Caki2 (cell line): Measurements from ENCODE around the gene NT5DC4. TPM values are rescaled to one million over a fixed set of nuclear protein-coding genes. Genes with fewer than 3 reads are reported as not detected.

Experiments used
- DNase-seq: peaks from one replicate; pipeline ENCODE4 v3.0.0-alpha.2; 2015; ENCODE audit warnings: low read depth
- in situ Hi-C: cut with HindIII; loops from 2 replicates; pipeline ENCODE4 v1.10.0; 2016; ENCODE audit warnings: low sequenced_read_pairs, low pct_unique_long_range_greater_than_20kb, mixed read lengths
- total RNA-seq: library from RNA; depleted of rRNA; stranded (reverse); fragments of >200 nt; shearing (Covaris generic); gene quantifications from 2 replicates; pipeline ENCODE4 v1.2.3, GENCODE V29; 2014; ENCODE audit warnings: low replicate concordance; rRNA removed

Gene NT5DC4
- total RNA-seq, 1 experiment from 2014 or later: not detected

- in situ Hi-C loops: no loop called here
- DNase-seq: no peak
Observed at GRCh38 chr2:112772322-112772721, 51.5 kb downstream of the NT5DC4 start.

GRCh38 chr2:112772911-112773475 lies 52.2 kb downstream of the NT5DC4 start:
- in situ Hi-C loops: no loop called here
- no peak for DNase-seq

- DNase-seq: no peak
- in situ Hi-C loops: no loop called here
Observed at GRCh38 chr2:112773556-112773955, 52.7 kb downstream of the NT5DC4 start.

- no peak for DNase-seq
- in situ Hi-C loops: no loop called here
Observed at GRCh38 chr2:112774536-112775285, 53.9 kb downstream of the NT5DC4 start.

GRCh38 chr2:112776113-112776512 lies 55.3 kb downstream of the NT5DC4 start:
- in situ Hi-C loops: no loop called here
- no peak for DNase-seq

- no peak for DNase-seq
- in situ Hi-C loops: no loop called here
Observed at GRCh38 chr2:112777036-112777435, 56.2 kb downstream of the NT5DC4 start.

- DNase-seq: no peak
- in situ Hi-C loops: no loop called here
Observed at GRCh38 chr2:112779598-112779997, 58.8 kb downstream of the NT5DC4 start.

- DNase-seq: no peak
- in situ Hi-C loops: no loop called here
Observed at GRCh38 chr2:112782234-112782799, 61.5 kb downstream of the NT5DC4 start.

- in situ Hi-C loops: no loop called here
- no peak for DNase-seq
Observed at GRCh38 chr2:112783187-112783714, 62.4 kb downstream of the NT5DC4 start.

- in situ Hi-C loops: no loop called here
- peak; percentile 68 for DNase-seq
Observed at GRCh38 chr2:112784199-112785189, 63.7 kb downstream of the NT5DC4 start, which contains the start of gene IL1A. Gene IL1A (minus strand): TSS chr2:112784493. CDS start chr2:112783770, 723 bp downstream.

GRCh38 chr2:112787294-112787693 lies 66.5 kb downstream of the NT5DC4 start:
- in situ Hi-C loops: no loop called here
- no peak for DNase-seq

GRCh38 chr2:112787729-112788393 lies 67.0 kb downstream of the NT5DC4 start:
- no peak for DNase-seq
- in situ Hi-C loops: no loop called here

- in situ Hi-C loops: no loop called here
- no peak for DNase-seq
Observed at GRCh38 chr2:112788653-112789052, 67.8 kb downstream of the NT5DC4 start.

Other genes with a start within 250 kb of the NT5DC4 start
- 14.3 and 26.9 TPM in 2 replicates for gene TTL, start 238.9 kb upstream of the NT5DC4 start, total RNA-seq
- gene POLR1B, start 178.6 kb upstream of the NT5DC4 start, total RNA-seq: 19.3 and 20.9 TPM in 2 replicates
- gene CHCHD5, start 136.4 kb upstream of the NT5DC4 start, total RNA-seq: 26.0 and 36.0 TPM in 2 replicates
- 79.6 and 85.8 TPM in 2 replicates for gene SLC20A1, start 75.1 kb upstream of the NT5DC4 start, total RNA-seq
- 14.0 and 15.3 TPM in 2 replicates for gene CKAP2L, start 43.6 kb downstream of the NT5DC4 start, total RNA-seq
- gene IL1A, start 63.5 kb downstream of the NT5DC4 start, total RNA-seq: 1.0 and 1.8 TPM in 2 replicates
- gene IL1B, start 115.8 kb downstream of the NT5DC4 start, total RNA-seq: not detected in 2 replicates
- gene IL37, start 190.1 kb downstream of the NT5DC4 start, total RNA-seq: not detected in 2 replicates